Keratinocyte (primary cell): ENCODE measurements around the gene PLCL1.

ENCODE experiments used
- CTCF ChIP-seq, 3 experiments: IDR thresholded peaks in 1 of 3; conservative IDR thresholded peaks in 1 of 3; optimal IDR thresholded peaks in 1 of 3; 2 replicates in 2 of 3; 3 replicates in 1 of 3; pipeline versions ENCODE3 to v1.5.1; 2011; ENCODE audit warnings: low read length in 3 of 3, mild to moderate bottlenecking in 3 of 3, moderate library complexity in 2 of 3, control low read depth in 1 of 3, inconsistent platforms in 1 of 3; ENCODE audit not compliant: insufficient read depth in 2 of 3; ENCODE audit errors: extremely low read depth in 1 of 3
- EZH2 ChIP-seq: IDR thresholded peaks from one replicate; pipeline ENCODE4 v1.6.1; 2012; ENCODE audit warnings: inconsistent platforms, mild to moderate bottlenecking, low read length, moderate library complexity

DNA sequence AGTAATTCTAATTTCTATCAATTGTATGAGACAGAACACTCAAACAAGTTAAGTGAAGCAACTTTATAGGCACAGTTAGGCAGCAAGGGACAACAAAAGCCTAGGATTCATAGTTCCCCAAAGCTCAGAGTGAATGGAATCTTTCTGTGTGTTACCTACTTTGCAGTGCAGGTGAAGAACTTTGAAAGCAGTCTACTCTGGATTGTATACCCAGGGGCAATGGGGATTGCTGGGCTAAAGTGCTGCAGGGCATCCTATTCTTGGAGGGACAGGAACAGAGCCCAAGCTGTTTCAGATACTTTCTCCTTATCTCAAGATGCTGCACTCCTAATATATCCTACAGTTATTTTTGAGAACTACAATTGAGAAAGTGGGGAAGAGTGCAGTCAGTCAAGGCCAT, 207.6 kb downstream of the PLCL1 start:
- TF ChIP-seq CTCF (optimal IDR thresholded peaks at IDR 0.05 in 1 of 3, IDR thresholded peaks at IDR 0.05 in 1 of 3, conservative IDR thresholded peaks at IDR 0.05 in 1 of 3; ENCODE audit: extremely low read depth in 1 of 3, insufficient read depth in 2 of 3, low read length in 3 of 3) (no peak), EZH2 (no peak)
